ENCODE measurements around the gene CACNA1I.

Gene CACNA1I

GRCh38 chr22:39641660-39642310 is 71.2 kb downstream of the CACNA1I start:
- H3K4me3 ChIP-seq (ENCODE audit: control insufficient read depth, low read depth, low read length), result no peak overlapping the region
- TF ChIP-seq CTCF (conservative IDR thresholded peaks at IDR 0.05; ENCODE audit: control insufficient read depth, insufficient read depth, low read depth, low read length), result no peak
- no peak for DNase-seq (ENCODE audit: low read depth)

- no peak overlapping the region for H3K4me3 ChIP-seq (ENCODE audit: control insufficient read depth, low read depth, low read length)
- DNase-seq (ENCODE audit: low read depth), result peak; percentile 33
- no peak for TF ChIP-seq CTCF (conservative IDR thresholded peaks at IDR 0.05; ENCODE audit: control insufficient read depth, insufficient read depth, low read depth, low read length)
These were observed 72.9 kb downstream of the CACNA1I start for GRCh38 chr22:39643311-39644083.

- no peak for TF ChIP-seq CTCF (conservative IDR thresholded peaks at IDR 0.05; ENCODE audit: control insufficient read depth, insufficient read depth, low read depth, low read length)
- no peak for DNase-seq (ENCODE audit: low read depth)
These were observed 75.0 kb downstream of the CACNA1I start for GRCh38 chr22:39645532-39645931.

GRCh38 chr22:39646398-39647063 is 76.0 kb downstream of the CACNA1I start:
- H3K4me3 ChIP-seq (ENCODE audit: control insufficient read depth, low read depth, low read length), result no peak overlapping the region
- TF ChIP-seq CTCF (conservative IDR thresholded peaks at IDR 0.05; ENCODE audit: control insufficient read depth, insufficient read depth, low read depth, low read length), result no peak
- DNase-seq (ENCODE audit: low read depth), result no peak

More at GRCh38 chr22:39645532-39645931, 75.0 kb downstream of the CACNA1I start:
- H3K4me3 ChIP-seq (ENCODE audit: control insufficient read depth, low read depth, low read length), result no peak overlapping the region

- no peak overlapping the region for H3K4me3 ChIP-seq (ENCODE audit: control insufficient read depth, low read depth, low read length)
- DNase-seq (ENCODE audit: low read depth), result no peak
- TF ChIP-seq CTCF (conservative IDR thresholded peaks at IDR 0.05; ENCODE audit: control insufficient read depth, insufficient read depth, low read depth, low read length), result no peak
These were observed 77.5 kb downstream of the CACNA1I start for GRCh38 chr22:39647836-39648629.

- no peak for TF ChIP-seq CTCF (conservative IDR thresholded peaks at IDR 0.05; ENCODE audit: control insufficient read depth, insufficient read depth, low read depth, low read length)
- no peak for DNase-seq (ENCODE audit: low read depth)
- no peak overlapping the region for H3K4me3 ChIP-seq (ENCODE audit: control insufficient read depth, low read depth, low read length)
These were observed 78.0 kb downstream of the CACNA1I start for GRCh38 chr22:39648630-39648950.
